GM19035 (cell line): ENCODE results near the gene TAS1R2.
"Not testable (repeated sequence)": the region's sequence is repeated elsewhere in the genome, so short reads cannot be mapped to it uniquely, and the experiment has no call there.

ENCODE experiments used
- ATAC-seq: cut with Tn5 transposase; IDR thresholded peaks from one replicate; pipeline ENCODE4 v1.9.1; 2021; ENCODE audit not compliant: unreplicated experiment

TAS1R2 gene

GRCh38 chr1:18884419-18884717 lies 24.9 kb upstream of the TAS1R2 start:
- no peak for ATAC-seq

DNA sequence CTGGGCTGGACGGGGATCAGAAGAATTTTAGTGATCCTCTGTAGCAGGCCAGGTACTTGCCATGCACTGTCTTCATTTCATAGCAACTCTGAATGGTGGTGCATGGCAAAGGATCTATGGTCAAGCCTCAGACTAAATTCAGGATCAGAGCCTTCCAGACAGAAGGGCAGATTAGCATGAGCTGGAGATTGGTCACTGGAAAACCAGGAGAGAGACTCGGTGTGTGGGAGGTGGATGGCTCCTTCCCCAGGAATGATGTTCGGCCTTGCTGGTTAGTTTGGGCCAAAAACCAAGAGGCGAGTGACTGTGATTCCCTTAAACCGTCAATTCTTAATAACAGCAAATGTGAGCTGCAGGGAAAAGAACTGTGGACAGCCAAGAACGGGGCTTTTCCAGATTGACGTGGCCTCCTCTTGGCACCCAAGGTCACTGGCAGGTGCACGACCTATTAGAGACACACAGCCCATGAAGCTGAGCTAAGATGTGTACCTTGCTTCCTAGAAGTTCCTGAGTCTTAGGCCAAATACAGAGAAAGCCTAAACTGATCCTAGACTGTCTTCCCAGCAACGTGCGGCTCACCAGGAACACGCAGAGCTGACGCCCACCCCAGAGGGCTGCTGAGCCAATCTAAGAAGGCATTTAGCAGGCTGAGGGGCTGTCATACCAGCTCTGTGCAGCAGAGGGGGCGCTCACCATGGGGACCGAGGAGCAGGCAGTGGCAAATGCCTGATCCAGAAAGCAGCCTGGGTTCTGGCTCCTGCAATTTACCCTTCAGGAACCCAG lies 24.4 kb upstream of the TAS1R2 start:
- no peak for ATAC-seq

- ATAC-seq, result no peak
Measured at GRCh38 chr1:18883079-18883478, 23.6 kb upstream of the TAS1R2 start.

- no peak for ATAC-seq
Measured at GRCh38 chr1:18882486-18882885, 23.0 kb upstream of the TAS1R2 start.

- no peak for ATAC-seq
Measured at GRCh38 chr1:18881642-18882431, 22.4 kb upstream of the TAS1R2 start.

GRCh38 chr1:18881164-18881563 lies 21.7 kb upstream of the TAS1R2 start:
- no peak for ATAC-seq

- ATAC-seq, result no peak
Measured at GRCh38 chr1:18880585-18880984, 21.1 kb upstream of the TAS1R2 start.

GRCh38 chr1:18879791-18880309 lies 20.4 kb upstream of the TAS1R2 start:
- no peak for ATAC-seq

- ATAC-seq, result no peak
Measured at GRCh38 chr1:18879215-18879790, 19.8 kb upstream of the TAS1R2 start.

GRCh38 chr1:18878538-18879214 lies 19.2 kb upstream of the TAS1R2 start:
- ATAC-seq, result no peak

- no peak for ATAC-seq
Measured at GRCh38 chr1:18877282-18877681, 17.8 kb upstream of the TAS1R2 start.

GRCh38 chr1:18876210-18876609 lies 16.8 kb upstream of the TAS1R2 start:
- no peak for ATAC-seq

- ATAC-seq, result no peak
Measured at GRCh38 chr1:18875796-18876128, 16.3 kb upstream of the TAS1R2 start.

GRCh38 chr1:18875107-18875795 lies 15.8 kb upstream of the TAS1R2 start:
- ATAC-seq, result no peak

DNA sequence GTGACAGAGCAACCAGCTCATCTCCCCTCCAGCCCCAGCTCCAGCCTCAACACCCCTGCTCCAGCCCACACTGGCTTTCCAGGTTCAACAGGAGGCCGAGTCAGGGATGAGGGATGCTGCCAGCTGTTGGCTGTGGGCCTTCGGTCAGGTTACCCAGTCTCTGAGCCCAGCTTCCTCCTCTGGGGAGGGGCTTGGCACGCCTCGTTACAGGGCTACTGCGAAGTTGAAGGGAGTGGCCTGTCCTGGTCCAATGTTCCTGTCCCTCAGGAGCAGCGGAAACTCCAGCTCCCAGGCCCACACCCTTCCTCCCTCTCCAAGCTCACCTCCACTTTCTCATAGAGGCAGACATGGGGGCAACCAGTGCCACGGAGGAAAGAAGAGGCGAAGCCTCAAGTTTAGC lies 15.1 kb upstream of the TAS1R2 start:
- ATAC-seq, result no peak

GRCh38 chr1:18874036-18874435 lies 14.6 kb upstream of the TAS1R2 start:
- ATAC-seq, result no peak

GRCh38 chr1:18872071-18872611 lies 12.7 kb upstream of the TAS1R2 start:
- no peak for ATAC-seq

- no peak for ATAC-seq
Measured at GRCh38 chr1:18871401-18872070, 12.1 kb upstream of the TAS1R2 start.

- ATAC-seq, result no peak
Measured at GRCh38 chr1:18870957-18871356, 11.5 kb upstream of the TAS1R2 start.

DNA sequence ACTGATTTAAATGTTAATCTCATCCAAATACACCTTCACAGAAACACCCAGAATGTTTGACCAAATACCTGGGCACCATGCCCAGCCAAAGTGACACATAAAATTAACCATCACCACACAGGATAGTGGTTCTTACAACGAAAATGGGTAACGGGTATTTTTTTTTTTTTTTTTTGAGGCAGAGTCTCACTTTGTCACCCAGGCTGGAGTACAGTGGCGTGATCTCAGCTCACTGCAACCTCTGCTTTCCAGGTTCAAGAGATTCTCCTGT lies 11.1 kb upstream of the TAS1R2 start:
- not testable (repeated sequence) for ATAC-seq
